K562 (cell line): ENCODE results near the gene HSF4. TPM values are rescaled to one million over a fixed set of nuclear protein-coding genes. Genes with fewer than 3 reads are reported as not detected.

Source experiments
- CBX1 ChIP-seq: sonication (generic); IDR thresholded peaks from 2 replicates; pipeline ENCODE4 v1.6.1; 2016; ENCODE audit warnings: antibody characterized with exemption, low read depth, mild to moderate bottlenecking
- CREBBP ChIP-seq: IDR thresholded peaks from one replicate; pipeline ENCODE4 v1.6.1; 2012; ENCODE audit warnings: low read depth, mild to moderate bottlenecking, control low read depth, inconsistent platforms, low read length
- ESRRA ChIP-seq: fragments of 450-650 bp; IDR thresholded peaks from 2 replicates; pipeline ENCODE4 v1.6.1; 2014; ENCODE audit warnings: low read depth, mild to moderate bottlenecking, moderate library complexity, borderline replicate concordance
- EWSR1 ChIP-seq: fragments of 450-650 bp; IDR thresholded peaks from 2 replicates; pipeline ENCODE4 v1.6.1; 2018; ENCODE audit warnings: borderline replicate concordance, mild to moderate bottlenecking, low read depth, moderate library complexity; ENCODE audit not compliant: partially characterized antibody
- HDAC1 ChIP-seq, 2 experiments: fragments of 450-650 bp; IDR thresholded peaks; 2 replicates each; pipeline ENCODE4 v1.6.1; 2016 to 2017; ENCODE audit warnings: inconsistent platforms in 1 of 2, mild to moderate bottlenecking in 1 of 2, moderate library complexity in 1 of 2
- HNRNPL ChIP-seq: fragments of 200-400 bp; formaldehyde crosslinking; IDR thresholded peaks from 2 replicates; pipeline ENCODE4 v1.6.1; 2017; ENCODE audit warnings: low read depth, mild to moderate bottlenecking, low read length
- NCOR1 ChIP-seq: fragments of 450-650 bp; IDR thresholded peaks from 2 replicates; pipeline ENCODE4 v1.6.1; 2016; ENCODE audit warnings: mild to moderate bottlenecking, moderate library complexity
- PCBP1 ChIP-seq: fragments of 200-400 bp; formaldehyde crosslinking; IDR thresholded peaks from 2 replicates; pipeline ENCODE4 v1.6.1; 2018; ENCODE audit warnings: mild to moderate bottlenecking, low read depth, low read length; ENCODE audit not compliant: poor library complexity, severe bottlenecking
- POLR2G ChIP-seq: fragments of 200-400 bp; formaldehyde crosslinking; IDR thresholded peaks from 2 replicates; pipeline ENCODE4 v1.6.1; 2017; ENCODE audit warnings: low read depth, mild to moderate bottlenecking, antibody characterized with exemption, low read length, moderate library complexity
- SRSF7 ChIP-seq: fragments of 200-400 bp; formaldehyde crosslinking; optimal IDR thresholded peaks from 2 replicates; pipeline ENCODE3; 2017; ENCODE audit warnings: mild to moderate bottlenecking, low read depth, low read length
- ZNF217 ChIP-seq: sonication (generic); formaldehyde crosslinking; IDR thresholded peaks from 2 replicates; pipeline ENCODE4 v1.8.0; 2022; ENCODE audit warnings: mild to moderate bottlenecking, missing genetic modification reagents
- polyA plus RNA-seq, 8 experiments: library from polyadenylated mRNA; depleted of rRNA in 4 of 8; stranded (reverse) in 5 of 8; unstranded in 3 of 8; fragments of >200 nt; fragmentation: Nextera tagmentation in 2 of 8; fragmentation: Illumina TruSeq in 1 of 8; extraction: Ambion mirVana in 2 of 8; extraction: Trizol in 1 of 8; gene quantifications; 2 replicates each; pipeline versions ENCODE4 v1.2.1 to v1.2.3, GENCODE V29; 2011 to 2014; ENCODE audit warnings: inconsistent platforms in 1 of 8, missing spikeins in 1 of 8
- total RNA-seq, 7 experiments: library from RNA; depleted of rRNA in 6 of 7; stranded (reverse); fragments of >200 nt in 6 of 7; fragmentation: Illumina TruSeq in 2 of 7; extraction: Trizol in 2 of 7; gene quantifications; 2 replicates each; pipeline versions ENCODE4 v1.2.1 to v1.2.3, GENCODE V29; 2011 to 2021; ENCODE audit warnings: low replicate concordance in 1 of 7
- TF ChIP-seq, protein P1 (sequence below): fragments of 250-450 bp; sonication (Bioruptor Pico); IDR thresholded peaks from 2 replicates; pipeline ENCODE4 v1.4.0; 2020; ENCODE audit warnings: mild to moderate bottlenecking
- TF ChIP-seq, protein P2 (sequence below): fragments of 250-450 bp; sonication (Bioruptor Pico); IDR thresholded peaks from 2 replicates; pipeline ENCODE4 v1.5.0; 2021

The HSF4 gene
- total and polyA plus RNA-seq, 9 of the 15 experiments (the other 6 are each of a cell fraction or from before 2014, with no cell fraction given): 0.50 to 35.4 (median 8.8) TPM; not detected in 1

DNA sequence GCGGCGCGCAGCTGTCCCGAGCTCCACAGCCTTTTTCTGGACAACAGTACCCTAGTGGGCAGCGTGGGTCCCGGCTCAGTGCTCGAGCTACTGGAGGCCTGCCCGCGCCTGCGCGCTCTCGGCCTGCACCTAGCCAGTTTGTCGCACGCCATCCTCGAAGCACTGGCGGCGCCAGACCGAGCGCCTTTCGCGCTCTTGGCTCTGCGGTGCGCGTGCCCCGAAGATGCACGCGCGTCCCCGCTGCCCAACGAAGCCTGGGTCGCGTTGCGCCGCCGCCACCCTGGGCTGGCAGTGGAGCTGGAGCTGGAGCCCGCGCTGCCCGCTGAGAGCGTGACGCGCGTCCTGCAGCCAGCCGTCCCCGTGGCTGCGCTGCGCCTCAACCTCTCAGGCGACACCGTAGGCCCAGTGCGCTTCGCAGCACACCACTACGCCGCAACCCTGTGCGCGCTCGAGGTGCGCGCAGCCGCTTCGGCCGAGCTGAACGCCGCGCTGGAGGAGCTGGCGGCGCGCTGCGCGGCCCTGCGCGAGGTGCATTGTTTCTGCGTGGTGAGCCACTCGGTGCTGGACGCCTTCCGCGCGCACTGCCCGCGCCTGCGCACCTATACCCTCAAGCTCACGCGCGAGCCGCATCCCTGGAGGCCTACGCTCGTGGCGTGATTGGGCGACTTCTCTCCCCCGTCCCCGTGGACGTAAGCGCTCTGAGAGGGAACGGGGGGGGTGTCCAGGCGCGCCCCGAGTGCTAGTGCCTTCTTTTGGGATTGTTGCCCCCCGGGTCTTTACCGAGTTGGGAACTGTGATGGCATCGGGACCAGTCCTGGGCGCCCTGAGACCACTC, 1.2 kb upstream of the HSF4 start (continued):
- TF ChIP-seq EWSR1 (no peak), HNRNPL (peak; percentile 58; the same call in 1 of the 2 replicates), NCOR1 (no peak), CBX1 (no peak), POLR2G (peak; percentile 35; the same call in 1 of the 2 replicates), ZNF217 (CRISPR knock-in tag) (no peak), SRSF7 (peak; percentile 25), HDAC1 (IDR thresholded peaks at IDR 0.05) (no peak), CREBBP (no peak), ESRRA (no peak), PCBP1 (peak; percentile 12)
- TF ChIP-seq, protein P1, sequence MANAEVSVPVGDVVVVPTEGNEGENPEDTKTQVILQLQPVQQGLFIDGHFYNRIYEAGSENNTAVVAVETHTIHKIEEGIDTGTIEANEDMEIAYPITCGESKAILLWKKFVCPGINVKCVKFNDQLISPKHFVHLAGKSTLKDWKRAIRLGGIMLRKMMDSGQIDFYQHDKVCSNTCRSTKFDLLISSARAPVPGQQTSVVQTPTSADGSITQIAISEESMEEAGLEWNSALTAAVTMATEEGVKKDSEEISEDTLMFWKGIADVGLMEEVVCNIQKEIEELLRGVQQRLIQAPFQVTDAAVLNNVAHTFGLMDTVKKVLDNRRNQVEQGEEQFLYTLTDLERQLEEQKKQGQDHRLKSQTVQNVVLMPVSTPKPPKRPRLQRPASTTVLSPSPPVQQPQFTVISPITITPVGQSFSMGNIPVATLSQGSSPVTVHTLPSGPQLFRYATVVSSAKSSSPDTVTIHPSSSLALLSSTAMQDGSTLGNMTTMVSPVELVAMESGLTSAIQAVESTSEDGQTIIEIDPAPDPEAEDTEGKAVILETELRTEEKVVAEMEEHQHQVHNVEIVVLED (CRISPR knock-in tag): no peak
- TF ChIP-seq, protein P2, sequence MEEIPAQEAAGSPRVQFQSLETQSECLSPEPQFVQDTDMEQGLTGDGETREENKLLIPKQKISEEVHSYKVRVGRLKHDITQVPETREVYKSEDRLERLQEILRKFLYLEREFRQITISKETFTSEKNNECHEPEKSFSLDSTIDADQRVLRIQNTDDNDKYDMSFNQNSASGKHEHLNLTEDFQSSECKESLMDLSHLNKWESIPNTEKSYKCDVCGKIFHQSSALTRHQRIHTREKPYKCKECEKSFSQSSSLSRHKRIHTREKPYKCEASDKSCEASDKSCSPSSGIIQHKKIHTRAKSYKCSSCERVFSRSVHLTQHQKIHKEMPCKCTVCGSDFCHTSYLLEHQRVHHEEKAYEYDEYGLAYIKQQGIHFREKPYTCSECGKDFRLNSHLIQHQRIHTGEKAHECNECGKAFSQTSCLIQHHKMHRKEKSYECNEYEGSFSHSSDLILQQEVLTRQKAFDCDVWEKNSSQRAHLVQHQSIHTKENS (CRISPR knock-in tag): no peak
